Measurements from ENCODE around the gene ACAP2.

GRCh38 chr3:195263193-195263924 lies 179.5 kb downstream of the ACAP2 start:
- TF ChIP-seq CTCF (IDR thresholded peaks at IDR 0.05; ENCODE audit: low read depth, low read length, missing input control), result no peak
- no peak for TF ChIP-seq RAD21 (IDR thresholded peaks at IDR 0.05)
- no peak for TF ChIP-seq JUND (IDR thresholded peaks at IDR 0.05)

Data from liver (tissue), 3 donors.